K562 (cell line): ENCODE data around the gene KCNB1. TPM values are rescaled to one million over a fixed set of nuclear protein-coding genes. Genes with fewer than 3 reads are reported as not detected.
A peak's percentile ranks its signal among the peaks of the same experiment; 100 is the strongest.

Source experiments
- ATAC-seq: fragments of 200-7000 bp; cut with Tn5 transposase; 3 replicates; pipeline ENCODE4 v1.9.1; 2020; ENCODE audit warnings: moderate library complexity
- BruUV-seq: library from RNA; stranded (reverse); fragments of 400-500 nt; replicated peaks from 2 replicates; lab custom pipeline; 2021; lab: Mats Ljungman, UMichigan
- CTCF ChIA-PET: fragments of 300-600 bp; formaldehyde crosslinking; extraction: SDS; loops from one replicate; lab custom pipeline; 2021; ENCODE audit warnings: low intra/inter-chr PET ratio; lab: Yijun Ruan, JAX
- POLR2A ChIA-PET: fragments of 300-600, 350-650 bp; sonication (Branson Sonifier 250); formaldehyde crosslinking; extraction: SDS; loops from one replicate; lab custom pipeline; 2021; ENCODE audit warnings: antibody characterized with exemption, inconsistent platforms; lab: Yijun Ruan, JAX
- DNase-seq, 4 experiments: peaks; one replicate each; pipeline versions ENCODE4 v3.0.0 to v3.0.0-alpha.2; 2011 to 2018; ENCODE audit warnings: low spot score in 3 of 4, mixed read lengths in 3 of 4; ENCODE audit errors: extremely low read depth in 1 of 4
- FAIRE-seq: peaks from 2 replicates; lab custom pipeline; 2011; peaks lifted over from hg19 to GRCh38; lab: Jason Lieb, UNC
- H2AFZ ChIP-seq: 2 replicates; pipeline ENCODE4 v1.6.0; 2011; ENCODE audit warnings: low read depth, low read length, control low read depth, inconsistent platforms
- H3K27ac ChIP-seq: fragments of 200-600 bp; 3 replicates; pipeline ENCODE4 v1.8.0; 2011; ENCODE audit warnings: low read depth, mild to moderate bottlenecking, control low read depth, inconsistent platforms, low read length, moderate library complexity, mixed read lengths; ENCODE audit errors: extremely low read depth
- H3K27me3 ChIP-seq, 2 experiments: fragments of 300-600 bp in 1 of 2; 2 replicates in 1 of 2; 3 replicates in 1 of 2; pipeline versions ENCODE4 v1.6.0 to v1.8.0; 2011; ENCODE audit warnings: inconsistent platforms in 2 of 2, low read length in 2 of 2, mild to moderate bottlenecking in 1 of 2, mixed read lengths in 1 of 2, moderate library complexity in 1 of 2; ENCODE audit not compliant: control insufficient read depth in 2 of 2, insufficient read depth in 2 of 2
- H3K36me3 ChIP-seq: fragments of 300-600 bp; 3 replicates; pipeline ENCODE4 v1.8.0; 2011; ENCODE audit warnings: mild to moderate bottlenecking, low read length, inconsistent platforms; ENCODE audit not compliant: control insufficient read depth, insufficient read depth
- H3K4me1 ChIP-seq, 2 experiments: fragments of 200-600 bp in 1 of 2; replicated peaks in 1 of 2; 2 replicates in 1 of 2; 3 replicates in 1 of 2; pipeline versions ENCODE4 v1.5.1 to v1.8.0; 2011; ENCODE audit warnings: inconsistent platforms in 2 of 2, low read length in 2 of 2, mild to moderate bottlenecking in 1 of 2, mixed read lengths in 1 of 2, moderate library complexity in 1 of 2; ENCODE audit not compliant: control insufficient read depth in 2 of 2, insufficient read depth in 2 of 2
- H3K4me2 ChIP-seq: 2 replicates; pipeline ENCODE4 v1.6.1; 2011; ENCODE audit warnings: low read length, control low read depth, inconsistent platforms, mixed read lengths; ENCODE audit not compliant: insufficient read depth
- H3K4me3 ChIP-seq: fragments of 200-600 bp; sonication (generic), shearing (Covaris generic); 2 replicates; pipeline ENCODE4 v1.5.1; 2016; ENCODE audit warnings: control low read depth, inconsistent platforms
- H3K79me2 ChIP-seq: fragments of 200-600 bp; 3 replicates; pipeline ENCODE4 v1.8.0; 2011; ENCODE audit warnings: low read length, inconsistent platforms; ENCODE audit not compliant: control insufficient read depth, insufficient read depth
- H3K9ac ChIP-seq, 2 experiments: 2 replicates each; pipeline versions ENCODE4 v1.6.0 to v1.6.1; 2011; ENCODE audit warnings: low read depth in 2 of 2, low read length in 2 of 2, control low read depth in 1 of 2, inconsistent platforms in 1 of 2, mild to moderate bottlenecking in 1 of 2, mixed read lengths in 1 of 2; ENCODE audit not compliant: insufficient read depth in 1 of 2
- H3K9me1 ChIP-seq: one replicate; pipeline ENCODE4 v1.6.0; 2011; ENCODE audit warnings: inconsistent platforms, mild to moderate bottlenecking, low read length, moderate library complexity; ENCODE audit not compliant: control insufficient read depth, insufficient read depth
- H3K9me3 ChIP-seq: replicated peaks from 2 replicates; pipeline ENCODE4 v1.5.1; 2011; ENCODE audit warnings: low read depth, low read length, inconsistent platforms; ENCODE audit not compliant: control insufficient read depth, insufficient read depth
- H4K20me1 ChIP-seq: replicated peaks from 2 replicates; pipeline ENCODE4 v1.6.1; 2011; ENCODE audit warnings: low read length, inconsistent platforms, mixed read lengths; ENCODE audit not compliant: control insufficient read depth, insufficient read depth
- CEBPB ChIP-seq: fragments of 450-650 bp; IDR thresholded peaks from 2 replicates; pipeline ENCODE4 v1.6.1; 2016; ENCODE audit warnings: missing genetic modification characterization, missing compliant biosample characterization
- GTF2F1 ChIP-seq: IDR thresholded peaks from 2 replicates; pipeline ENCODE4 v1.6.1; 2011; ENCODE audit warnings: low read depth, low read length, improper control_type of control experiment
- HMG20B ChIP-seq: fragments of 250-450 bp; sonication (Bioruptor Pico); IDR thresholded peaks from 2 replicates; pipeline ENCODE4 v1.5.0; 2021; ENCODE audit warnings: mild to moderate bottlenecking
- NELFE ChIP-seq: IDR thresholded peaks from 2 replicates; pipeline ENCODE4 v1.6.1; 2011; ENCODE audit warnings: mild to moderate bottlenecking; ENCODE audit not compliant: insufficient read depth, insufficient read length
- PHTF2 ChIP-seq: fragments of 250-450 bp; sonication (Bioruptor Pico); IDR thresholded peaks from 2 replicates; pipeline ENCODE4 v1.5.0; 2021; ENCODE audit warnings: mild to moderate bottlenecking
- TBP ChIP-seq: optimal IDR thresholded peaks from 2 replicates; pipeline ENCODE3; 2011; ENCODE audit warnings: low read depth, low read length, improper control_type of control experiment
- ZNF764 ChIP-seq: fragments of 250-450 bp; sonication (Bioruptor Pico); IDR thresholded peaks from 2 replicates; pipeline ENCODE4 v1.4.0; 2020; ENCODE audit warnings: low read depth, mild to moderate bottlenecking, moderate library complexity
- WGBS: fragments of 100-300 bp; shearing (Covaris generic); methylation state at CpG from one replicate; pipeline ENCODE4 v1.1.6; 2016; ENCODE audit warnings: low coverage, mixed read lengths; ENCODE audit not compliant: insufficient coverage; ENCODE audit errors: missing lambda C conversion rate; 5-methylcytosine and 5-hydroxymethylcytosine counted together
- in situ Hi-C: fragments of 300-500 bp; cut with MboI; formaldehyde crosslinking; loops from 4 replicates; pipeline ENCODE4 v1.15.0; 2018; ENCODE audit warnings: inconsistent platforms, mixed read lengths
- intact Hi-C: fragments of 100-400 bp; cut with micrococcal nuclease; formaldehyde crosslinking; loops from 2 replicates; pipeline ENCODE4 v1.14.2; 2022
- polyA plus RNA-seq, 8 experiments: library from polyadenylated mRNA; depleted of rRNA in 4 of 8; stranded (reverse) in 5 of 8; unstranded in 3 of 8; fragments of >200 nt; fragmentation: Nextera tagmentation in 2 of 8; fragmentation: Illumina TruSeq in 1 of 8; extraction: Ambion mirVana in 2 of 8; extraction: Trizol in 1 of 8; gene quantifications; 2 replicates each; pipeline versions ENCODE4 v1.2.1 to v1.2.3, GENCODE V29; 2011 to 2014; ENCODE audit warnings: inconsistent platforms in 1 of 8, missing spikeins in 1 of 8
- total RNA-seq, 7 experiments: library from RNA; depleted of rRNA in 6 of 7; stranded (reverse); fragments of >200 nt in 6 of 7; fragmentation: Illumina TruSeq in 2 of 7; extraction: Trizol in 2 of 7; gene quantifications; 2 replicates each; pipeline versions ENCODE4 v1.2.1 to v1.2.3, GENCODE V29; 2011 to 2021; ENCODE audit warnings: low replicate concordance in 1 of 7
- TF ChIP-seq, protein P1 (sequence below): sonication (generic); formaldehyde crosslinking; IDR thresholded peaks from 2 replicates; pipeline ENCODE4 v1.8.1; 2023; ENCODE audit warnings: mild to moderate bottlenecking, missing genetic modification reagents
- TF ChIP-seq, protein P2 (sequence below): sonication (generic); formaldehyde crosslinking; IDR thresholded peaks from 2 replicates; pipeline ENCODE4 v1.8.0; 2022; ENCODE audit warnings: missing genetic modification reagents, mild to moderate bottlenecking, borderline replicate concordance

The KCNB1 gene
- total and polyA plus RNA-seq, 9 of the 15 experiments (the other 6 are each of a cell fraction or from before 2014, with no cell fraction given): 0.01 to 0.06 TPM; not detected in 7

DNA sequence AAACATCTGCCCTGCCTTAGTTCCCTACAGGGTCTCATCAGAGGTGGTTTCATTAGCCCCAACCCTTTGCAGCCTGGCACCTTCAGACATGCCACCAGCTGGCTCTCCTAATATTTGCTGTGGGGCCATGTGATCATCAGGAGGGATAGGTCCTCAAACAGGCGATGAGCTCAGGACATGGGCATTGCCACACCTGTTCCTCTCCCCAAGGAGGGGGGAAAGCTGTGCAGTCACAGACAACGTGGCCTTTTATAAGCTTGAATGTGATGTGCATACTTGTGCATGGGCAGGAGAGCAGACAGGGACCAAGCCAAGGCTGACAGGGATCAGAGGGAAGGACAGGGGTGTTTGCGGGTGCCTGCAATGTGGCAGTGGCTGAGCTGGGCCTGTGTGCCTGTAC, 125.8 kb downstream of the KCNB1 start (continued):
- TF ChIP-seq, protein P1, sequence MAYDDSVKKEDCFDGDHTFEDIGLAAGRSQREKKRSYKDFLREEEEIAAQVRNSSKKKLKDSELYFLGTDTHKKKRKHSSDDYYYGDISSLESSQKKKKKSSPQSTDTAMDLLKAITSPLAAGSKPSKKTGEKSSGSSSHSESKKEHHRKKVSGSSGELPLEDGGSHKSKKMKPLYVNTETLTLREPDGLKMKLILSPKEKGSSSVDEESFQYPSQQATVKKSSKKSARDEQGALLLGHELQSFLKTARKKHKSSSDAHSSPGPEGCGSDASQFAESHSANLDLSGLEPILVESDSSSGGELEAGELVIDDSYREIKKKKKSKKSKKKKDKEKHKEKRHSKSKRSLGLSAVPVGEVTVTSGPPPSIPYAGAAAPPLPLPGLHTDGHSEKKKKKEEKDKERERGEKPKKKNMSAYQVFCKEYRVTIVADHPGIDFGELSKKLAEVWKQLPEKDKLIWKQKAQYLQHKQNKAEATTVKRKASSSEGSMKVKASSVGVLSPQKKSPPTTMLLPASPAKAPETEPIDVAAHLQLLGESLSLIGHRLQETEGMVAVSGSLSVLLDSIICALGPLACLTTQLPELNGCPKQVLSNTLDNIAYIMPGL (CRISPR knock-in tag): no peak
- TF ChIP-seq, protein P2, sequence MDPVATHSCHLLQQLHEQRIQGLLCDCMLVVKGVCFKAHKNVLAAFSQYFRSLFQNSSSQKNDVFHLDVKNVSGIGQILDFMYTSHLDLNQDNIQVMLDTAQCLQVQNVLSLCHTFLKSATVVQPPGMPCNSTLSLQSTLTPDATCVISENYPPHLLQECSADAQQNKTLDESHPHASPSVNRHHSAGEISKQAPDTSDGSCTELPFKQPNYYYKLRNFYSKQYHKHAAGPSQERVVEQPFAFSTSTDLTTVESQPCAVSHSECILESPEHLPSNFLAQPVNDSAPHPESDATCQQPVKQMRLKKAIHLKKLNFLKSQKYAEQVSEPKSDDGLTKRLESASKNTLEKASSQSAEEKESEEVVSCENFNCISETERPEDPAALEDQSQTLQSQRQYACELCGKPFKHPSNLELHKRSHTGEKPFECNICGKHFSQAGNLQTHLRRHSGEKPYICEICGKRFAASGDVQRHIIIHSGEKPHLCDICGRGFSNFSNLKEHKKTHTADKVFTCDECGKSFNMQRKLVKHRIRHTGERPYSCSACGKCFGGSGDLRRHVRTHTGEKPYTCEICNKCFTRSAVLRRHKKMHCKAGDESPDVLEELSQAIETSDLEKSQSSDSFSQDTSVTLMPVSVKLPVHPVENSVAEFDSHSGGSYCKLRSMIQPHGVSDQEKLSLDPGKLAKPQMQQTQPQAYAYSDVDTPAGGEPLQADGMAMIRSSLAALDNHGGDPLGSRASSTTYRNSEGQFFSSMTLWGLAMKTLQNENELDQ (CRISPR knock-in tag): no peak
- no peak for TF ChIP-seq TBP
- TF ChIP-seq HMG20B (CRISPR knock-in tag): no peak
- no peak for TF ChIP-seq PHTF2 (CRISPR knock-in tag)
- TF ChIP-seq ZNF764: no peak
- TF ChIP-seq GTF2F1: no peak
- TF ChIP-seq, all 486 proteins: peak for 0

DNA sequence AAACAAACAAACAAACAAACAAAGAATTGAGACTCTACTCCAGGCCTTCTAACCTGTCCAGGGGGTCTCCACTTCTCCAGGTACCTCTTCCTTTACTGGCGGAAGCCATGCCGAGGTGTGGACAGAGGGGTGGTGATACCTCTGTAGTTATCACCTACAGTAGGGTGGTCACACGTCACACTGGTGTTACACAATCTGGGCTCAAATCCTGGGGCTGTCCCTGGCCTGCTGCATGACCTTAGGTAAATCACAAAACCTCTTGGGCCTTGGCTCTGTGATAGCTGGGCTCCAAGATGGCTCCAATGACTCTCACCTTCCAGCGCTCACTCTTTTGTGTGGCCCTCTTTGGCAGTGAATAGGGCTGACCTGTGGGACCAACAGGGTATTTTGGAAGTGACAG, 127.8 kb downstream of the KCNB1 start:
- no peak for FAIRE-seq
- no peaks in the 10 kb centered on the region for H3K36me3 ChIP-seq

More for the DNA sequence above, 127.8 kb downstream of the KCNB1 start:
- ATAC-seq (no peak), DNase-seq (no peak)
- Histone ChIP-seq H3K9me1 (peaks cover 4% of the 10 kb centered on the region), H3K4me3 (no peak overlapping the region), H3K27me3 (peaks cover 15 to 25% of the 10 kb centered on the region in 2 experiments), H3K9me3 (no peaks in the 10 kb centered on the region), H3K9ac (no peak overlapping the region), H3K4me2 (no peak overlapping the region), H3K79me2 (no peaks in the 10 kb centered on the region), H4K20me1 (no peaks in the 10 kb centered on the region), H2AFZ (no peak overlapping the region), H3K4me1 (no peaks in the 10 kb centered on the region), H3K27ac (no peak overlapping the region)
- no TSS peak for BruUV-seq
- 5% methylated on average over 4 of the region's 4 CpGs for WGBS
- 0 out of 2 replicates have a peak, but pooled peaks have one; percentile 11 for TF ChIP-seq CEBPB (tag)
- TF ChIP-seq NELFE: no peak
- intact Hi-C loops: no loop called here
- POLR2A ChIA-PET: interaction anchor here (0.5 kb wide), 1 partner anchor 476 kb away, joined by 3 read pairs; no protein-coding TSS in a partner anchor
- in situ Hi-C loops: no loop called here
- CTCF ChIA-PET: no interaction called here
